Mononuclear cell (primary cell): ENCODE data around the gene RNF182. TPM values are rescaled to one million over a fixed set of nuclear protein-coding genes. Genes with fewer than 3 reads are reported as not detected.
"Not testable (repeated sequence)": the region's sequence is repeated elsewhere in the genome, so short reads cannot be mapped to it uniquely, and the experiment has no call there.

Experiments
- H3K27me3 ChIP-seq: 2 replicates; pipeline ENCODE4 v1.6.0; 2011; ENCODE audit warnings: low read length, control low read depth; ENCODE audit not compliant: insufficient read depth
- H3K4me1 ChIP-seq: 2 replicates; pipeline ENCODE4 v1.5.1; 2011; ENCODE audit warnings: mild to moderate bottlenecking, low read length, control low read depth; ENCODE audit not compliant: insufficient read depth
- H3K4me3 ChIP-seq: 2 replicates; pipeline ENCODE4 v1.5.1; 2011; ENCODE audit warnings: mild to moderate bottlenecking, low read length, moderate library complexity
- H3K9me3 ChIP-seq: 2 replicates; pipeline ENCODE4 v1.5.1; 2011; ENCODE audit warnings: low read depth, mild to moderate bottlenecking, control low read depth, low read length
- total RNA-seq: library from RNA; depleted of rRNA; stranded (reverse); fragments of >200 nt; gene quantifications from one replicate; pipeline ENCODE4 v1.2.3, GENCODE V29; 2012

Gene RNF182
- total RNA-seq, 1 donor = not detected

- H3K4me3 ChIP-seq, H3K9me3 ChIP-seq, H3K27me3 ChIP-seq, H3K4me1 ChIP-seq: not testable (repeated sequence)
Observed at GRCh38 chr6:13973422-13973821, 48.7 kb downstream of the RNF182 start.

- Histone ChIP-seq H3K4me1 (no peaks in the 10 kb centered on the region), H3K4me3 (no peak overlapping the region), H3K9me3 (no peaks in the 10 kb centered on the region), H3K27me3 (peaks cover 18% of the 10 kb centered on the region)
Observed at GRCh38 chr6:13978102-13978640, 53.4 kb downstream of the RNF182 start.

GRCh38 chr6:13978787-13979186, 54.0 kb downstream of the RNF182 start:
- Histone ChIP-seq H3K27me3 (peaks cover 18% of the 10 kb centered on the region), H3K4me1 (no peaks in the 10 kb centered on the region), H3K4me3 (no peak overlapping the region), H3K9me3 (no peaks in the 10 kb centered on the region)

GRCh38 chr6:13979284-13980171, 54.8 kb downstream of the RNF182 start:
- H3K4me1 ChIP-seq = no peaks in the 10 kb centered on the region

GRCh38 chr6:13980534-13980933, 55.8 kb downstream of the RNF182 start:
- H3K4me3 ChIP-seq = no peak overlapping the region
- no peaks in the 10 kb centered on the region for H3K4me1 ChIP-seq
- H3K9me3 ChIP-seq = no peaks in the 10 kb centered on the region
- H3K27me3 ChIP-seq = peaks cover 20% of the 10 kb centered on the region

More at GRCh38 chr6:13979284-13980171, 54.8 kb downstream of the RNF182 start:
- peaks cover 18% of the 10 kb centered on the region for H3K27me3 ChIP-seq
- H3K9me3 ChIP-seq = no peaks in the 10 kb centered on the region
- no peak overlapping the region for H3K4me3 ChIP-seq

- no peaks in the 10 kb centered on the region for H3K9me3 ChIP-seq
- H3K4me3 ChIP-seq = no peak overlapping the region
- H3K27me3 ChIP-seq = peaks cover 19% of the 10 kb centered on the region
- H3K4me1 ChIP-seq = no peaks in the 10 kb centered on the region
Observed at GRCh38 chr6:13985663-13986325, 61.0 kb downstream of the RNF182 start.

GRCh38 chr6:13986700-13987399, 62.1 kb downstream of the RNF182 start:
- Histone ChIP-seq H3K4me1 (no peaks in the 10 kb centered on the region), H3K4me3 (no peak overlapping the region), H3K27me3 (peaks cover 14% of the 10 kb centered on the region), H3K9me3 (no peaks in the 10 kb centered on the region)

GRCh38 chr6:13987400-13987865, 62.7 kb downstream of the RNF182 start:
- H3K9me3 ChIP-seq = no peaks in the 10 kb centered on the region
- H3K4me1 ChIP-seq = no peaks in the 10 kb centered on the region
- H3K4me3 ChIP-seq = no peak overlapping the region
- H3K27me3 ChIP-seq = peaks cover 12% of the 10 kb centered on the region

GRCh38 chr6:13988049-13988738, 63.4 kb downstream of the RNF182 start:
- no peaks in the 10 kb centered on the region for H3K9me3 ChIP-seq
- H3K27me3 ChIP-seq = peaks cover 13% of the 10 kb centered on the region
- no peak overlapping the region for H3K4me3 ChIP-seq
- no peaks in the 10 kb centered on the region for H3K4me1 ChIP-seq

GRCh38 chr6:13988908-13989307, 64.2 kb downstream of the RNF182 start:
- Histone ChIP-seq H3K4me3 (no peak overlapping the region), H3K4me1 (no peaks in the 10 kb centered on the region), H3K9me3 (no peaks in the 10 kb centered on the region), H3K27me3 (peaks cover 13% of the 10 kb centered on the region)

- Histone ChIP-seq H3K4me1 (no peaks in the 10 kb centered on the region), H3K27me3 (peaks cover 13% of the 10 kb centered on the region), H3K9me3 (no peaks in the 10 kb centered on the region), H3K4me3 (no peak overlapping the region)
Observed at GRCh38 chr6:13989496-13990144, 64.9 kb downstream of the RNF182 start.

GRCh38 chr6:13990796-13991195, 66.0 kb downstream of the RNF182 start:
- peaks cover 15% of the 10 kb centered on the region for H3K27me3 ChIP-seq
- no peaks in the 10 kb centered on the region for H3K9me3 ChIP-seq
- no peaks in the 10 kb centered on the region for H3K4me1 ChIP-seq
- H3K4me3 ChIP-seq = no peak overlapping the region

- Histone ChIP-seq H3K9me3 (no peaks in the 10 kb centered on the region), H3K27me3 (peaks cover 16% of the 10 kb centered on the region), H3K4me1 (no peaks in the 10 kb centered on the region), H3K4me3 (no peak overlapping the region)
Observed at GRCh38 chr6:13991393-13991792, 66.6 kb downstream of the RNF182 start.

- Histone ChIP-seq H3K9me3 (no peaks in the 10 kb centered on the region), H3K4me3 (no peak overlapping the region), H3K27me3 (peaks cover 17% of the 10 kb centered on the region), H3K4me1 (no peaks in the 10 kb centered on the region)
Observed at GRCh38 chr6:13992417-13993055, 67.8 kb downstream of the RNF182 start.
